Cardiac fibroblast (primary cell): Measurements from ENCODE around the gene STAP1.

ENCODE experiments used
- DNase-seq, 2 donors: peaks; one replicate each; pipeline versions ENCODE4 v3.0.0 to v3.0.0-alpha.2; 2010; ENCODE audit warnings: low read depth in 2 of 2
- H3K4me3 ChIP-seq, 2 donors: replicated peaks in 1 of 2; 1 replicate in 1 of 2; 2 replicates in 1 of 2; pipeline ENCODE4 v1.5.1; 2011; ENCODE audit warnings: low read depth in 2 of 2, low read length in 2 of 2, mild to moderate bottlenecking in 2 of 2, moderate library complexity in 1 of 2
- CTCF ChIP-seq: IDR thresholded peaks from one replicate; pipeline ENCODE4 v1.5.1; 2011; ENCODE audit warnings: low read depth, mild to moderate bottlenecking, low read length, inconsistent platforms

The STAP1 gene

DNA sequence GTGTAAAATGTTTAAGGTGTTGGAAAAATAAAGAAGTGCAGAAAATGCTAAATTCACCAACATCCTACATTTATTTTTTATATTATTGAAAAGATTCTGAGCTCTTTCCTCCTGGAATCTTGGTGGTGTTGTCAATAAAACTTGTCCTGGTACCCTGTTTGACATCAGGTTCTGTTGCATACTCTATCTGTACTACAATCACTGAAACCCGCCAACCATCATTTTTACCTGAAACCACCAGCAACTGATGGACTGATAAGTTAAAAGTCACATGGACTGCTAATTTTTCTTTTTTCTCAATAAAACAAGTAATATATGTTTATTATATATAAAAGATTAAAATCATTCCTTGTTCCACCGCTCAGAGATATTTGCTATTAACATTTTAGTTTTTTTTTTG is 23.4 kb downstream of the STAP1 start:
- no peak for DNase-seq
- H3K4me3 ChIP-seq = no peak overlapping the region
- TF ChIP-seq CTCF = no peak

DNA sequence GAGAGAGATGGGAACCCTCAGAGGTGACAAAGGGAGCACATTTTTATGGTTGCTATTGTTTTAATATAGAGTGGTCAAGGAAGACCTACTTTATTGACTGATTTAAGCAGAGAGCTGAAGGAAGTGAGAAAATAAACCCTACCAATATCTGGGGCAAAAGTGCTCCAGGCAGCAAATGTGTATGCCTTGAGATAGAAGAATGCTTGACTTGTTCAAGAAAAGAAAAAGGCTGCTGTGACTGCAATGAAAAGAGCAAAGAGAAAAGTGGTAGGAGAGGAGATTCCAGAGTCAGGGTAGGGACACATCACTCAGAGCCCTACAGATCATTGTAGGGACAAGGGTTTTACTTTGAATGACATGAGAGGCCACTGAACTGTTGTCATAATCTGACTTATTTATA is 26.0 kb downstream of the STAP1 start:
- DNase-seq = no peak
- TF ChIP-seq CTCF = no peak
- H3K4me3 ChIP-seq = no peak overlapping the region

DNA sequence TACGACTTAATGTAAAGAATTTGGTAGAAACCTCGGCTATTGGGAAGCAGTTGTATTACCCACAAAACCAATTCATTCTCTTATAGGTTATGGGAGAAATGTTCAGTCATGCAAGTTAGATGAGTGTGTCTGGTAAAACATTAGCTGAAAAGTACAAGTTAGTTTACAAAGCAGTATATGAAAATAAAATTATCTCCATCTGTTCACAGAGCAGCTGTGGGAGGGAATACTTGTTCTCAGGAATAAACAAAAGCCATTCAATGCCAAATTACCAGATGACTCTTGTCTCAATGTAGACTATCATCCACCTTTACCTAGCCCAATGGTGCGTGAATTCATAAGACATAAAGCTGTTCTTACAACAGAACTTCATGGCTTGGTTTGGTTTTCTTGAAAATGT is 28.6 kb downstream of the STAP1 start:
- no peak for TF ChIP-seq CTCF
- DNase-seq = no peak
- no peak overlapping the region for H3K4me3 ChIP-seq

DNA sequence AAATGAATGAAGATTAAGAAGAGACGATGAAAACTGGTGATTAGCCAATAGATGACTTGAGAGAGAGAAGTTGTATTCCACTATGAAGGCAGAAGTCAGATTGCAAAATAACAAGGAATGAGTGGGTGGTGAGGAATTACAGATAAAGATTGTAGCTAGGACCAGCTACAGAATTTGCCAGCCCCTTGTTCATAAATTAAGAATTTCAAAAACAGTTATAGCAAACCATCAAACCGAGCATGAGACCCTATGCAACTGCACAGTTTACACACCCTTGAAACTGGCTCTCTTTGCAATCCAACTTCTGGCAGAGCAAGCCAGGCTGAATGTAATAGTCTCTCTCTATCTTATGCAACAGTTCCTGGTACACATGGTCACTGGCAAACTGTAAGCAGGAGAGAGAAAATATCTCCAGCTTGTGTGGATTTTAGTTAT is 35.2 kb downstream of the STAP1 start:
- no peak overlapping the region for H3K4me3 ChIP-seq
- no peak for TF ChIP-seq CTCF
- peak; percentile 56 to 86 for DNase-seq

DNA sequence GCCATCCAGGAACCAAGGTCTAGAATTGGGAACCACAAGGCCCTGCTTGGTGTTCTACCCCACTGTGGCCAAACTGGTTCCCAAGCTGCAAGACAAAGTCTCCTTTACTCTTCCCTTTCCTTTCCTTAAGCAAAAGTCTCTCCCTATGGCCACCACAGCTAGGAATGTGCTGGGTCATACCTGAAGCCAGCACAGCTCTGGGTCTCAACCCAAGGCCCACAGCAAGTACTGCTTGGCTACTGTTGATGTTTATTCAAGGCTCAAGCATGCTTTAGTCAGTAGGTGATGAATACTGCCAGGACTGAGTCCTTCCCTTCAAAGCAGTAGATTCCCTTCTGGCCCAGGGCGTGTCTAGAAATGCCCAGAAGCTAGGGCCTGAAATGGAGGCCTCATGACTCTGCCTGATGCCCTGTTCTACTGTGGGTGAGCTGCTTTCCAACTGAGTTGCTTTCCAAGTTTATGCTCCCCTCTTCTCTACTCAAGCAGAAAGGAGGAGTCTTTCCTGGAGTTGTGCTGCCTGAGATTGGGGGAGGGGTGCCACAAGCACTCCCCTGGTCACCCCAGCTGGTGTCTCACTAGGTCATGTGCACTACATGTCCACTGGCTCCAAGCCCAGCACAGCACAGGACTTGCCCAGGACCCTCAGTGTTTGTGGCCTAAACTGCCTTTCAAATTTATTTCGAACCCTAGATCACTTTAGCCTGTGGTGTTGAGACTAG is 44.9 kb downstream of the STAP1 start:
- H3K4me3 ChIP-seq = no peak overlapping the region
- DNase-seq = no peak
- no peak for TF ChIP-seq CTCF

GRCh38 chr4:67604029-67604381 is 45.5 kb downstream of the STAP1 start:
- no peak for TF ChIP-seq CTCF
- DNase-seq = no peak
- H3K4me3 ChIP-seq = no peak overlapping the region

- TF ChIP-seq CTCF = no peak
- no peak overlapping the region for H3K4me3 ChIP-seq
- peak in 1 of 2 donors; percentile 29 for DNase-seq
These were observed 46.2 kb downstream of the STAP1 start for GRCh38 chr4:67604749-67605148.
